Glutamatergic neuron (in vitro differentiated cells): ENCODE measurements around the gene BLOC1S3. TPM values are rescaled to one million over a fixed set of nuclear protein-coding genes. Genes with fewer than 3 reads are reported as not detected.

Experiments used
- DNase-seq: peaks from one replicate; pipeline ENCODE4 v3.0.0; 2022
- H3K27ac Mint-ChIP-seq: one replicate; pipeline ENCODE4 v1.8.0; 2020; ENCODE audit warnings: mild to moderate bottlenecking, mixed read lengths, inconsistent platforms; ENCODE audit not compliant: unreplicated experiment
- H3K27me3 Mint-ChIP-seq: one replicate; pipeline ENCODE4 v1.8.0; 2020; ENCODE audit warnings: mild to moderate bottlenecking, moderate library complexity, mixed read lengths, inconsistent platforms; ENCODE audit not compliant: unreplicated experiment
- H3K36me3 Mint-ChIP-seq: one replicate; pipeline ENCODE4 v1.8.0; 2020; ENCODE audit warnings: mild to moderate bottlenecking, mixed read lengths, inconsistent platforms; ENCODE audit not compliant: unreplicated experiment
- H3K4me1 Mint-ChIP-seq: one replicate; pipeline ENCODE4 v1.8.0; 2020; ENCODE audit warnings: mild to moderate bottlenecking, low read depth, mixed read lengths, inconsistent platforms; ENCODE audit not compliant: unreplicated experiment
- H3K4me3 Mint-ChIP-seq: one replicate; pipeline ENCODE4 v1.8.0; 2020; ENCODE audit warnings: mild to moderate bottlenecking, mixed read lengths, inconsistent platforms; ENCODE audit not compliant: unreplicated experiment
- H3K9me3 Mint-ChIP-seq: one replicate; pipeline ENCODE4 v1.8.0; 2020; ENCODE audit warnings: mild to moderate bottlenecking, moderate library complexity, mixed read lengths, inconsistent platforms; ENCODE audit not compliant: unreplicated experiment
- total RNA-seq: library from RNA; stranded (reverse); fragmentation: NEBNext Ultra II Directional; extraction: Animal tissue kit (Norgen Biotek cat#: 25700); gene quantifications from one replicate; pipeline ENCODE4 v1.2.1, GENCODE V29; 2021; ENCODE audit not compliant: unreplicated experiment
- TF ChIP-seq, protein P1 (sequence below): fragments of 200-600 bp; sonication (generic); IDR thresholded peaks from one replicate; pipeline ENCODE4 v1.5.0; 2021; ENCODE audit not compliant: partially characterized antibody, unreplicated experiment

Gene BLOC1S3
- total RNA-seq, 1 donor from 2014 or later, result 8.1 TPM

DNA sequence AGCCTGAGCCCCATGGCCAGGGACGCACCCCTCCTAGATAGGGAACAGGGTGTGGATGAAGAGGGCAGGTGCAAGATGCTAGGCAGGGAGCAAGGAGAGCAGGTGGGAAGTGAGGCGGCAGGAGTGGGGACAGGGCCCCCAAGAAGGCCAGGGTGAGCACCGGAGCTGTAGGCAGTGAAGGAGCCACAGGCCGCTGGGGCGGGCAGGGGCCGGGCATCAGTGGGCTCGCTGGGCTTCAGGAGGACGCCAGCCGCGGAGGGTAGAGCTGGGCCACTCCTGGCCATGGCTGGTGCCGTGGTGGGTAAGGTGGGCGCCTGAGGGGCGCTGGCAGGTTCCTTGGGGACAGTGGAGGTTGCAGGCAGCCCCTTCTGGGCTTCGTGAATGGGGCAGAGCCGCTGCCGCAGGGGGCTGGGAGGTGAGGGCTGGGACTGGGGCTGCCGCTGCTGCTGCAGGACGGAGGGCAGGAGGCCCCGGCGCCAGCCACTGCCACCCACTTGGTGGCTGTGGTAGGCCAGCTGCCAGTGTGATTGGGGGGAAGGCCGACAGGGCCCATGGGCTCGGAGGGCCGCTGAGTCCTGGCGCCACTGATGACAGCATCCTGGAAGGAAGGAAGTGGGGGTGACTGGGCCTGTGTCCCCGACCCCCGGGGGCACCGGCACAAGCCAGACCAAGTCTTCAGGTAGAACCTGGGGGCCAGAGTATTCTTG is 19.9 kb upstream of the BLOC1S3 start:
- H3K36me3 Mint-ChIP-seq, result no peaks in the 10 kb centered on the region
- peaks cover 18% of the 10 kb centered on the region for H3K4me1 Mint-ChIP-seq
- DNase-seq, result no peak
- peaks cover 10% of the 10 kb centered on the region for H3K27me3 Mint-ChIP-seq
- TF ChIP-seq, protein P1, sequence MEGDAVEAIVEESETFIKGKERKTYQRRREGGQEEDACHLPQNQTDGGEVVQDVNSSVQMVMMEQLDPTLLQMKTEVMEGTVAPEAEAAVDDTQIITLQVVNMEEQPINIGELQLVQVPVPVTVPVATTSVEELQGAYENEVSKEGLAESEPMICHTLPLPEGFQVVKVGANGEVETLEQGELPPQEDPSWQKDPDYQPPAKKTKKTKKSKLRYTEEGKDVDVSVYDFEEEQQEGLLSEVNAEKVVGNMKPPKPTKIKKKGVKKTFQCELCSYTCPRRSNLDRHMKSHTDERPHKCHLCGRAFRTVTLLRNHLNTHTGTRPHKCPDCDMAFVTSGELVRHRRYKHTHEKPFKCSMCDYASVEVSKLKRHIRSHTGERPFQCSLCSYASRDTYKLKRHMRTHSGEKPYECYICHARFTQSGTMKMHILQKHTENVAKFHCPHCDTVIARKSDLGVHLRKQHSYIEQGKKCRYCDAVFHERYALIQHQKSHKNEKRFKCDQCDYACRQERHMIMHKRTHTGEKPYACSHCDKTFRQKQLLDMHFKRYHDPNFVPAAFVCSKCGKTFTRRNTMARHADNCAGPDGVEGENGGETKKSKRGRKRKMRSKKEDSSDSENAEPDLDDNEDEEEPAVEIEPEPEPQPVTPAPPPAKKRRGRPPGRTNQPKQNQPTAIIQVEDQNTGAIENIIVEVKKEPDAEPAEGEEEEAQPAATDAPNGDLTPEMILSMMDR, result no peak
- H3K27ac Mint-ChIP-seq, result no peak overlapping the region
- H3K4me3 Mint-ChIP-seq, result no peak overlapping the region
- H3K9me3 Mint-ChIP-seq, result peaks cover 14% of the 10 kb centered on the region

GRCh38 chr19:45159210-45159970 is 19.2 kb upstream of the BLOC1S3 start:
- H3K4me1 Mint-ChIP-seq, result peaks cover 15% of the 10 kb centered on the region
- TF ChIP-seq, protein P1, result no peak
- no peak overlapping the region for H3K4me3 Mint-ChIP-seq
- H3K27me3 Mint-ChIP-seq, result peaks cover 3% of the 10 kb centered on the region
- no peaks in the 10 kb centered on the region for H3K36me3 Mint-ChIP-seq
- peaks cover 9% of the 10 kb centered on the region for H3K9me3 Mint-ChIP-seq
- H3K27ac Mint-ChIP-seq, result peak overlapping the region; percentile 83
- no peak for DNase-seq

DNA sequence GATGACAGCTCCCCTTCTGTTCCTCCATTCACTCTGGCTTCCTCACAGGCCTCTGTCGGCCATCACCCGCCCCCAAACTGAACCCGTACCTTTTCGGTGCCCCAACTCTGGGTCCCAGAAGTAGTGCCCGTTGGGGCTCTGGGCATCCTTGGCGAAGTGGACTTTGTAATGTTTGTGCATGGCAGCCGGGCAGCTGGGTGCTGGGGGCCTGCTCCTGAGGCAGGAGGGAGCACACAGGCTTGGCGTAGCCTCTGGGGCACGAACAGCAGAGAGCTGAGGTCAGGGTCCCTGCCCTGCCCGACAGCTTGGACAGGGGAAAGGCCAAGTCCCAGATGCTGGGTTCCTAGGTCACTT is 18.6 kb upstream of the BLOC1S3 start:
- Mint-ChIP-seq H3K4me1 (peaks cover 15% of the 10 kb centered on the region), H3K27ac (peak overlapping the region; percentile 83), H3K36me3 (no peaks in the 10 kb centered on the region), H3K4me3 (peak overlapping the region; percentile 66), H3K9me3 (peaks cover 9% of the 10 kb centered on the region), H3K27me3 (peaks cover 2% of the 10 kb centered on the region)
- DNase-seq, result no peak
- TF ChIP-seq, protein P1, result no peak

DNA sequence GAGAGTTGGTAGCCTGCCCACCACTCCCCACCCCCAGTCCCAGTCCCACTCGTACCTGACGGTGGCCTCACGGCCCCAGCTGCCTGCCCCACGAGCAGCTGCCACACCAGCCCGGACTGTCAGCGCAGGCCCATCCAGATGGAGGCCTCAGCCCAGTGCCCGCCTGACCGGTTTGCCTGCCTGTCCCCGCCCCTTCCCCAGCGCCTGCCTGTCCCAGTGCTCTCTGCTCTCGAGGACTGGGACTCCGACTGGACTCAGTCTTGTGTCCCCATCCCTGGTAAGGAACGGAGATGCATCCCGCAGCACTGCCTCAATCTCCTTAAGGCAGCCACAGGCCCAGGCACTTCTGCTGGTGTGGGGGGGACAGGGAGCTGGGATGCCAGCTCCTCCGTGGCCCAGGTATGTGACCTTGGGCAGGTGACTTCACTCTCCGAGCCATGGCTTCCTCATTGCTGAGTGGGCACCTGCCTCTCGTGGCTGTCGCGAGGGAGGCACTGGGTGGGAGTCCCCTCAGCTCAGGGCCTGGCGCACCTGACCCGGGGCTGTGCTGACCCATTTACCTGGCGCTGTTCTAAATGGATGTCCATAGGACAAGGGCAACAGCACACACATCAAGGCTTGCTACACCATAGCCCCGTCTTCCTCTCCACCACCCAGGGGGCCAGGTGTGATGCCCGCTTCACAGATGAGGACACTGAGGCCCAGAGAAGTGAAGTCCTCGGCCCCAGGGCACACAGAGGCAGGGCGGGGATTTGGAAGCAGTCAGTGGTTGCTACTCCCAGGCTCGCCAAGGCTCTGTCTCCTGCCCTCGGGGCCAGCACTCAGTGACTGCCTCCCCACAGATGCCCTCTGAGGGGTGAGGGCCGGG is 17.5 kb upstream of the BLOC1S3 start, which contains the start of gene NKPD1:
NKPD1 (minus strand) TSS at position 113 of the 868 bp plus-strand sequence. CDS start 832 bp downstream, outside the sequence.
- TF ChIP-seq, protein P1, result no peak
- DNase-seq, result peak; percentile 70
- peaks cover 9% of the 10 kb centered on the region for H3K9me3 Mint-ChIP-seq
- no peaks in the 10 kb centered on the region for H3K36me3 Mint-ChIP-seq
- peak within 1 kb of the TSS; percentile 83 for H3K27ac Mint-ChIP-seq
- peak within 1 kb of the TSS; percentile 66 for H3K4me3 Mint-ChIP-seq
- peaks cover 17% of the 10 kb centered on the region for H3K4me1 Mint-ChIP-seq
- H3K27me3 Mint-ChIP-seq, result peaks cover 2% of the 10 kb centered on the region
